Ovary (tissue), 3 donors: Measurements from ENCODE around the gene CYCS.

Experiments
- EP300 ChIP-seq: sonication (generic); formaldehyde crosslinking; IDR thresholded peaks from one replicate; pipeline ENCODE4 v1.6.1; 2017; ENCODE audit warnings: antibody characterized with exemption
- POLR2A ChIP-seq: fragments of 450-650 bp; IDR thresholded peaks from one replicate; pipeline ENCODE4 v1.6.1; 2017; ENCODE audit warnings: antibody characterized with exemption, mild to moderate bottlenecking, moderate library complexity
- TF ChIP-seq, protein P1 (sequence below), 3 donors: fragments of 450-650 bp in 2 of 3; fragments of 200-600 bp in 1 of 3; IDR thresholded peaks; one replicate each; pipeline versions ENCODE4 v1.5.1 to v1.8.0; 2016 to 2022; ENCODE audit warnings: antibody characterized with exemption in 3 of 3, mild to moderate bottlenecking in 1 of 3
- donor health status: DM: no; HTN: no; CAD: no.

DNA sequence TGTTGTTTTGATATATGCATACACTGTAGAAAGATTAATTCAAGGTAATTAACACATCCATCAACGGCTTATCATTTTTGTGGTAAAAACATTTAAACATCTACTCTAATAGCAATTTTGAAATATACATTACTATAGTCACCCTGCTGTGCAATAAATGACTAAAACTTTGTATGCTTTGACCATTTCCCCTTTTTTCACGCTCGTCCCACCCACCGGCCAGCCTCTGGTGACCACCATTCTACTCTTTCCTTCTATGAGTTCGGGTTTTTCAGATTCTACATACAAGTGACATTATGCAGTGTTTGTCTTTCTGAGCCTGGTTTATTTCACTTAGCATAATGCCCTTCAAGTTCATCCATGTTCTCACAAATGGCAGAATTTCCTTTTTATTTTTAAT is 21.3 kb downstream of the CYCS start:
- TF ChIP-seq, protein P1, sequence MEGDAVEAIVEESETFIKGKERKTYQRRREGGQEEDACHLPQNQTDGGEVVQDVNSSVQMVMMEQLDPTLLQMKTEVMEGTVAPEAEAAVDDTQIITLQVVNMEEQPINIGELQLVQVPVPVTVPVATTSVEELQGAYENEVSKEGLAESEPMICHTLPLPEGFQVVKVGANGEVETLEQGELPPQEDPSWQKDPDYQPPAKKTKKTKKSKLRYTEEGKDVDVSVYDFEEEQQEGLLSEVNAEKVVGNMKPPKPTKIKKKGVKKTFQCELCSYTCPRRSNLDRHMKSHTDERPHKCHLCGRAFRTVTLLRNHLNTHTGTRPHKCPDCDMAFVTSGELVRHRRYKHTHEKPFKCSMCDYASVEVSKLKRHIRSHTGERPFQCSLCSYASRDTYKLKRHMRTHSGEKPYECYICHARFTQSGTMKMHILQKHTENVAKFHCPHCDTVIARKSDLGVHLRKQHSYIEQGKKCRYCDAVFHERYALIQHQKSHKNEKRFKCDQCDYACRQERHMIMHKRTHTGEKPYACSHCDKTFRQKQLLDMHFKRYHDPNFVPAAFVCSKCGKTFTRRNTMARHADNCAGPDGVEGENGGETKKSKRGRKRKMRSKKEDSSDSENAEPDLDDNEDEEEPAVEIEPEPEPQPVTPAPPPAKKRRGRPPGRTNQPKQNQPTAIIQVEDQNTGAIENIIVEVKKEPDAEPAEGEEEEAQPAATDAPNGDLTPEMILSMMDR (IDR thresholded peaks at IDR 0.05), result no peak
- TF ChIP-seq POLR2A (no peak), EP300 (no peak)
